HL-60/S4 (cell line): ENCODE results near the gene ANKS1B.

ENCODE experiments used
- in situ Hi-C: fragments of 300-500 bp; cut with MboI; formaldehyde crosslinking; loops from 2 replicates; pipeline ENCODE4 v1.14.3; 2022; ENCODE audit warnings: low sequenced_read_pairs

The ANKS1B gene

GRCh38 chr12:99493197-99493596 lies 491.5 kb downstream of the ANKS1B start:
- in situ Hi-C loops: no loop called here

GRCh38 chr12:99486277-99486676 lies 498.5 kb downstream of the ANKS1B start:
- in situ Hi-C loops: no loop called here

- in situ Hi-C loops: no loop called here
Measured at GRCh38 chr12:99479149-99479548, 505.6 kb downstream of the ANKS1B start.

GRCh38 chr12:99476956-99477355 lies 507.8 kb downstream of the ANKS1B start:
- in situ Hi-C loops: no loop called here

DNA sequence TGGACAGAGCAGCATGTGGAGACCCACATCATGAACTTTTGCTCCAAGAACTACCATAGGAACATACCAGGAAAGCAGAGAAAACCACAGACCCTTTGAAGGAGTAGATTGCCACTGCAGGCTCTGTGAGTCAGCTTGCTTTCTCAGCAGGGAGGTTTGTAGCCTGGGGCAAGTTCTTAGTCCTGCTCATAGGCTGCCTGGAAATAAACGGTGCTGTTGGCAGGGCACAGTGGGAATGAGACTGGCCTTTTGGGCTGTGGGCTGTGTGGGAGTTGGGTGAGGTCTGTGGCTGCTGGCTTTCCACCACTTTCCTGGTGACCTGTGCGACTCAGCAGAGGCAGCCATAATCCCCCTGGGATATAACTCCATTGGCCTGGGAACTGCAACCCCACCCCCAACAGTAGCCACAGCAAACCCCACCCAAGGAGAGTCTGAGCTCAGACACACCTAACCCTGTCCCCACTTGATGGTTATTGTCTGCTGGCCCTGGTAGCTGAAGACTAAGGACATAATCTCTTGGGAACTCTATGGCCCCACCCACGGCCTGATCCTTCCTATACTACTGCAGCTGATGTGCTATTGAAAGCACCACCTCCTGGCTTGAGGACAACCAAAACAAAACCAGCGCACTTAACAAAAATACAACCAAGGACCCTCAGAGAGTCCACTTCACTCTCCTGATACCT lies 529.2 kb downstream of the ANKS1B start:
- in situ Hi-C loops: no loop called here

DNA sequence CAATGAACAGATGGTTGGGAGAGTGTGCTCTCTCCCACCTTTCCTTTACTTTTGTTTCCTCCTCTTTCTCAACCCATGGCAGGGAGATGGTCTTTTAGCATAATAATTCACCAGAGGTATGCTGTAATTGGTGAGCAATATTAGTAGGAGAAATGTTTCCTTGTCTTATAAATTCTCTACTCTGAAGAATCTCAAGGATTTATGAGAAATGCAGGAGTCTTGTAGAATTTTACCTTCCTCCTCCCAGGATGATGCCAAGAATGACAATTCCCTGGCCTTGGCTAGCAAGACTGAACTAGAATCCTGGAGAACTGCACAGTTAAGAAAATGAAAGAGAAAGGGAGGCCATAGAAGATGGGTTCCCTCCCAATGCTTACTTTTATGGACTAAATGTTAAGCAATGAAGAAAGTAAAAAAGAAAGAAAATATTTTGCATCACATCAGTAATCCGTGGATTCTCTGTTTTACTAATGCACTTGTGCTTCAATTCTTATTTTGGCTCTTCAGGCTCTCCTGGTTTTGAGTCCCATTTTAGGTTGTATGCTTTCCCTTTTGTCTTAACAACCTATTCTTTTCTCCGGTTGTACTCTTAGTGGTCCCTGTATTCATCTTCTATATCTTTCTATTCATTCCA lies 530.1 kb downstream of the ANKS1B start:
- in situ Hi-C loops: no loop called here

GRCh38 chr12:99453836-99454538 lies 530.7 kb downstream of the ANKS1B start:
- in situ Hi-C loops: no loop called here

GRCh38 chr12:99450036-99450630 lies 534.6 kb downstream of the ANKS1B start:
- in situ Hi-C loops: no loop called here

GRCh38 chr12:99444859-99445316 lies 539.8 kb downstream of the ANKS1B start:
- in situ Hi-C loops: no loop called here

DNA sequence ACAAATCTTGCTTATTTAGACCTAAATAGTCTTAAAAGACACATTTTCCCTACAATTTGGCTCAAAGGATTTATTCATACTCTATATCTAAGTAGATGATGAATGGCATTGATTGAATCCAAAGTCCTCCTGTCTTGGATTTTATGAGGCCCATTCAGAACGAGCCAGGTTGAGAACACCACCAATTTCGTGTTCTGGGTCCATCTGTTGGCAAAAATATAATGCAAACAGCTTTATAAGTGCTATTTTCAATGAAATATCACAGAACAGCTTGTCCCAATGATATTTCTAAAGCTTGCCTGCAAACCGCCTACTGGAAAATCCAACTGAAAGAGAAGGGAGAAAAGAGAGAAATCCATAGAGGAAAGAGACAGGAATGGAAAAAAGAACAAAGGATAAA lies 542.0 kb downstream of the ANKS1B start:
- in situ Hi-C loops: no loop called here

DNA sequence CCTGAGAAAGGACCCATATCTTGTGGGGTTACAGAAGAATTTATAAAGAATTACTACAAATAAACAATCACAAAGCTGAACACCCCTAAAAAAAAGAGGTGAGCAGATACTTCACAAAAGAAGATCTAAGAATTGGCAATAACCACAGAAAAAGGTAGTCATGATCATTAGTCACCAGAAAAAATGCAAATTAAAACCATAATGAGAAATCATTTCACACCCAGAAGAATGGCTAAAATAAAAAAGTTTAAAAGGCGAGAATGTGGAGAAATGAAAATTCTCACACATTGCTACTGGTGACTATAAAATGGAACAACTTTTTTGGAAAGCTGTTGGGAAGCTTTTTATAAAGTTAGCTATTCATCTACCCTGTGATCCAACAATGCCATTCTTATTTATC lies 545.3 kb downstream of the ANKS1B start:
- in situ Hi-C loops: no loop called here

GRCh38 chr12:99436584-99436983 lies 548.2 kb downstream of the ANKS1B start:
- in situ Hi-C loops: no loop called here

- in situ Hi-C loops: no loop called here
Measured at GRCh38 chr12:99435095-99435791, 549.5 kb downstream of the ANKS1B start.

DNA sequence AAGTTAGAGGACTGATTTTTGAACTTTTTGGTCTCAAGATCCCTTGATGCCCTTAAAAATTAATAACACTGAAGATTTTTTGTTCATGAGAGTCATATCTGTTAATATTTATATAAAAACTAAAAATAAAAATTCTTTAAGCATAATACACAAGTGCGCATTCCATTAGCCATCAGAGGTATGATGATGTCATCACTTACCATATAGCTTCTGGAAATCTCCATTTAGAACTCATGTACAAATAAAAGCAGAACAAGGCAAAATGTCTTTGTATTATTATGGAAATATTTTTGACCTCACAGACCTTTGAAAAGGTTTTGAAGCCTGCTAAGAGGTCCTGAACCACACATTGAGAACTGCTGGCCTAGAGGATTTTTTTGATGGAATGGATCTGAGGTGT lies 551.6 kb downstream of the ANKS1B start:
- in situ Hi-C loops: no loop called here

DNA sequence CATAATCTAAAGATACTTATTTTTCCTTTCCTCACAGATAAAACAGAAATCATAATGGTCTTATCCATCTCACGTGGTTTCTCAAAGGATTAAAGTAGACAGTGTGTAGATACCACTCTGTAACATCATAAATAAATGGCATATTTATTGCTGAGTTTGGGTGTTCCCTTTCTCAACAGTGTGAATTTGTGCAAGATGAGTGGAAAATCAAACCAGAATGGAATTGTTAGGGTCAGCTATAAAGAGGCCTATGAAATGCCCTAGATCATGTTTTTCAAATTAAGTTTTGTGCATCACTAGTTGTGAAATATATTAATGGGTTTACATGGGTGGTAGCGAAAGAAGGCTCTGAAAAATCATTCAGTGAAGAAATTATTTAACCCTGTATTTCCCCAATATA lies 553.5 kb downstream of the ANKS1B start:
- in situ Hi-C loops: no loop called here

GRCh38 chr12:99427104-99427503 lies 557.6 kb downstream of the ANKS1B start:
- in situ Hi-C loops: no loop called here

DNA sequence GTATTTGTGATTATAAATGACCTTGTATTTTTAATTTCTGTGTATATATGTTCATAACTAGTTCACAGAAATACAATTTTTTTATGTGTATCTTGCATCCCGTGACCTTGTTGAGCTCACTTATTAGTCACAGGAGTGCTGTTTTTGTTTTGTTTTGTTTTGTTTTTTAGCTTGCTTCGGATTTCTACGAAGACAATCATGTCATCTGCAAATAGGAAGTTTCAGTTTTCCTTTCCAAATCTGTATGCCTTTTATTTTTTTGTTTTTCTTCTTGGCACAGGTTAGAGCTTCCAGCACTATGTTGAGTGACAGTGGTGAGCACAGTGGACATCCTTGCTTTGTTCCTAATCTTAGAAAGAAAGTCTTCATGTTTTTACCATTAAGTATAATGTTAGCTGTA lies 566.4 kb downstream of the ANKS1B start:
- in situ Hi-C loops: no loop called here

DNA sequence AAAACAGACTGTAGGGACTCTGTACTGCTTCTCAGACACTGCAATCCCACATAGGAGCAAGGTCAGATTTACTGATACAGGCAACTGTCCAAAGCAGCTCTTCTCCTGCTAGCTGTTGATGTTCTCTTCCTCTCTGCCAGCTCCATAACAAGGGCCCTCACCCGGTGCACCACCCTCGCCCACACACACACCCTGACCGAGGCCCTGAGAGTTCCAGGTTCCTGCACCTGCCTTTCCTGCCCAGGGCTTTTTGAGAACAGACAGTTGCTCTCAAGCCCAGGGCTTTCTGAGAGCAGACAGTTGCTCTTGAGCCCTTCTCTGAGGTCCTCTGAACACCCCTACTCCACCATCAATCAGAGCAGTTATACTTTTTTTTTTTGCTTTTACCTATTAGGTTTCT lies 571.0 kb downstream of the ANKS1B start:
- in situ Hi-C loops: no loop called here

DNA sequence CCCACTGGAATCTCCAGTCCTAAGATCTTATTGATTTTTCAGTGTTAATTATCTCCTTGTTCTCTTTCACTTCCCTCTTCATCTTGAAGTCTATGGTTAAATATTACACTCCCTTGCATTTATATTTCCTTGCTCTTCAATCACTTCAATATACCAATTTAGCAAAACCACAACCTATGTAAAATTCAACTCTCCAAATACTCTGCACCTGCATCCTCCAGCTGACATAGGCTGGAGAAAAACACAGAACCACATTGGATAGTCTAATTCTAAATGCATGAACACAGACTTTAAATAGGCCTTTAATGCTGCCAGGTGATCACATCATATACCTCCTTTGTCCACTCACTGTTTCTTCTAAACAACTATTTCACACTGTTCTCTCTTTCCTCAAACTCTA lies 591.0 kb downstream of the ANKS1B start:
- in situ Hi-C loops: no loop called here

DNA sequence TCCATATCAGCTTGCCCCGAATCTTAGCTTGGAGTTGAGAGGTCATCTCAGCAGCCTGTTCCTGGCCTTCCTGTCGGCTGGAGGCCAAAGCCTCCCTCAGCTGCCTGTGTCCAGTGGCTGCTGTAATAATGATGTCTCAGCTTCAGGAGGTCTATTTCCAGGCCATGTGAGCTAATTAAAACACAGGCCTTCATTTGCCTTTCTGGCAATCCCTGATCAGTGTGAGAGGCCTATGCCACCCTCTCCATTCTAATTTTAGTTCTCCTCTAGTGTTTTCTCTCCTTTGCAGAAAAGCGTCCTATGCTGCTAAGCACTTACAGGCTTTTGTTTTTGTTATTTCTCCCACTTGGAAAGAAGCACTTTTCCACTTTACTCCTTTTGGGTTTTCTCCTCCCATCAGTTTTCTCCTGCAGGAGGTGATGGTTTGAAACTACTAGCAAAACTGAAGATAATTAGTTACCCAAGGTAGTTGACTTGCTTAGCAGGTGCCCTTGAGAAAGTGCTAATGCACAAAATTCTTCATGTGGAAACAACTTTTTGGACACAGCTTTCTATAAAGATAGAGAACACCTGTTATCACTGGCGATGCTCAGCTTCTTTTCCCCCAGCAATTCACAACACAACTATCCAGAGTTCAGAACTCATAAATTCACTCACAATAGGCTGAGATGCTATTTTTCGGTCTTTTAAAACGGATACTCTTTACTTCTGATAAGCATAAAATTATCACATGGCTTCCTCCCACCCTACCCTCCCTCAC lies 592.5 kb downstream of the ANKS1B start:
- in situ Hi-C loops: no loop called here
